Keratinocyte (primary cell): ENCODE measurements around the gene RC3H2.

Experiments used
- EZH2 ChIP-seq: IDR thresholded peaks from one replicate; pipeline ENCODE4 v1.6.1; 2012; ENCODE audit warnings: inconsistent platforms, mild to moderate bottlenecking, low read length, moderate library complexity
- TF ChIP-seq, protein P1 (sequence below), 3 experiments: IDR thresholded peaks in 1 of 3; conservative IDR thresholded peaks in 1 of 3; optimal IDR thresholded peaks in 1 of 3; 2 replicates in 2 of 3; 3 replicates in 1 of 3; pipeline versions ENCODE3 to v1.5.1; 2011; ENCODE audit warnings: low read length in 3 of 3, mild to moderate bottlenecking in 3 of 3, moderate library complexity in 2 of 3, control low read depth in 1 of 3, inconsistent platforms in 1 of 3; ENCODE audit not compliant: insufficient read depth in 2 of 3; ENCODE audit errors: extremely low read depth in 1 of 3

DNA sequence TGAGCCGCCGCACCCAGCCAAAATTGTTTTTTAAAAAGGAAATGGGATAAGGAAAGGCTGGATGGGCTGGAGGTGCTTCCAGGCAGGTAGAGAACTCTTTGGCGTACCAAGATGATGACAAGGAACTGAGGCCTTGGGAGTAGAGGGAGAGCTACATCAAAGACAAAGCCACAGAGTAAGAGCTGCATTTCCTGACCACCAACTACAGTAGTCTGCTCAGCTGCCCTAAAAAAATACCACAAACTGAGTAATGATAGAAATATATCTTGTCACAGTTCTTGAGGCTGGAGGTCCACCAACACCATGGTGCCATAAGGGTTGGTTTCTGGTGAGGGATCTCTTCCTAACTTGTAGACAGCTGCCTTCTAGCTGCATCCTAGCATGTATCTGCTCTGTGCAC lies 97.0 kb downstream of the RC3H2 start:
- TF ChIP-seq, protein P1, sequence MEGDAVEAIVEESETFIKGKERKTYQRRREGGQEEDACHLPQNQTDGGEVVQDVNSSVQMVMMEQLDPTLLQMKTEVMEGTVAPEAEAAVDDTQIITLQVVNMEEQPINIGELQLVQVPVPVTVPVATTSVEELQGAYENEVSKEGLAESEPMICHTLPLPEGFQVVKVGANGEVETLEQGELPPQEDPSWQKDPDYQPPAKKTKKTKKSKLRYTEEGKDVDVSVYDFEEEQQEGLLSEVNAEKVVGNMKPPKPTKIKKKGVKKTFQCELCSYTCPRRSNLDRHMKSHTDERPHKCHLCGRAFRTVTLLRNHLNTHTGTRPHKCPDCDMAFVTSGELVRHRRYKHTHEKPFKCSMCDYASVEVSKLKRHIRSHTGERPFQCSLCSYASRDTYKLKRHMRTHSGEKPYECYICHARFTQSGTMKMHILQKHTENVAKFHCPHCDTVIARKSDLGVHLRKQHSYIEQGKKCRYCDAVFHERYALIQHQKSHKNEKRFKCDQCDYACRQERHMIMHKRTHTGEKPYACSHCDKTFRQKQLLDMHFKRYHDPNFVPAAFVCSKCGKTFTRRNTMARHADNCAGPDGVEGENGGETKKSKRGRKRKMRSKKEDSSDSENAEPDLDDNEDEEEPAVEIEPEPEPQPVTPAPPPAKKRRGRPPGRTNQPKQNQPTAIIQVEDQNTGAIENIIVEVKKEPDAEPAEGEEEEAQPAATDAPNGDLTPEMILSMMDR (optimal IDR thresholded peaks at IDR 0.05 in 1 of 3, IDR thresholded peaks at IDR 0.05 in 1 of 3, conservative IDR thresholded peaks at IDR 0.05 in 1 of 3; ENCODE audit: extremely low read depth in 1 of 3, insufficient read depth in 2 of 3, low read length in 3 of 3): no peak
- TF ChIP-seq EZH2: no peak
